Spleen (tissue), 7 donors: ENCODE results near the gene GAS6.

ENCODE experiments used
- CTCF ChIP-seq, 11 experiments: fragments of 200-600 bp in 7 of 11; fragments of 450-650 bp in 4 of 11; sonication (generic) in 4 of 11; IDR thresholded peaks in 8 of 11; conservative IDR thresholded peaks in 3 of 11; 1 replicate in 7 of 11; 2 replicates in 4 of 11; pipeline versions ENCODE4 v1.4.0 to v1.8.0; 2016 to 2021; ENCODE audit warnings: antibody characterized with exemption in 11 of 11, inconsistent platforms in 4 of 11, mild to moderate bottlenecking in 1 of 11
- POLR2A ChIP-seq, 3 donors: fragments of 450-650 bp; IDR thresholded peaks; one replicate each; pipeline ENCODE4 v1.5.1; 2017; ENCODE audit warnings: antibody characterized with exemption in 3 of 3, mild to moderate bottlenecking in 1 of 3
- donor health status: DM: no; HTN: no; CAD: no; lungs with moderate emphysema.
- donor health status: DM: no; HTN: no; CAD: no.
- donor health status: DM: no; HTN: no; CAD: no.

GRCh38 chr13:113888701-113889330 lies 24.9 kb upstream of the GAS6 start:
- TF ChIP-seq CTCF (IDR thresholded peaks at IDR 0.05 in 8 of 11, conservative IDR thresholded peaks at IDR 0.05 in 3 of 11) (no peak), POLR2A (IDR thresholded peaks at IDR 0.05) (no peak)
